GM12878 (cell line): ENCODE data around the gene ATXN1. TPM values are rescaled to one million over a fixed set of nuclear protein-coding genes. Genes with fewer than 3 reads are reported as not detected.
A peak's percentile ranks its signal among the peaks of the same experiment; 100 is the strongest.

Experiments
- ATAC-seq: fragments of 200-7000 bp; cut with Tn5 transposase; 3 replicates; pipeline ENCODE4 v1.9.1; 2020; ENCODE audit warnings: mild to moderate bottlenecking, moderate library complexity
- BruUV-seq: library from RNA; stranded (reverse); fragments of 400-500 nt; replicated peaks from 2 replicates; lab custom pipeline; 2021; lab: Mats Ljungman, UMichigan
- CTCF ChIA-PET: fragments of 300-600 bp; sonication (Branson Sonifier 250); formaldehyde crosslinking; extraction: SDS; loops from one replicate; lab custom pipeline; 2021; ENCODE audit warnings: inconsistent platforms; lab: Yijun Ruan, JAX
- POLR2A ChIA-PET: fragments of 350-600 bp; formaldehyde crosslinking; extraction: SDS; loops from one replicate; lab custom pipeline; 2021; ENCODE audit warnings: inconsistent platforms; lab: Charles Lee
- RAD21 ChIA-PET: fragments of 300-600 bp; sonication (Branson Sonifier 250); formaldehyde crosslinking; loops from one replicate; lab custom pipeline; 2023; ENCODE audit warnings: antibody characterized with exemption; ENCODE audit not compliant: unreplicated experiment; lab: Charles Lee
- SMC1A ChIA-PET: fragments of 300-600 bp; sonication (Branson Sonifier 250); formaldehyde crosslinking; loops from one replicate; lab custom pipeline; 2023; ENCODE audit not compliant: unreplicated experiment, uncharacterized antibody; lab: Charles Lee
- DNase-seq: peaks from one replicate; pipeline ENCODE4 v3.0.0-alpha.2; 2011; ENCODE audit warnings: low read depth, low spot score
- FAIRE-seq: peaks from 3 replicates; lab custom pipeline; 2011; peaks lifted over from hg19 to GRCh38; lab: Jason Lieb, UNC
- H2AFZ ChIP-seq: 2 replicates; pipeline ENCODE4 v1.6.0; 2011; ENCODE audit warnings: low read depth, low read length, control low read depth; ENCODE audit not compliant: control insufficient read depth
- H3K27ac ChIP-seq: 2 replicates; pipeline ENCODE4 v1.5.1; 2011; ENCODE audit warnings: control low read depth; ENCODE audit not compliant: control insufficient read depth, insufficient read depth
- H3K27me3 ChIP-seq, 2 experiments: replicated peaks in 1 of 2; 2 replicates each; pipeline versions ENCODE4 v1.6.0 to v1.6.1; 2011; ENCODE audit warnings: low read length in 1 of 2; ENCODE audit not compliant: control insufficient read depth in 2 of 2, insufficient read depth in 2 of 2
- H3K36me3 ChIP-seq, 2 experiments: 2 replicates each; pipeline ENCODE4 v1.5.1; 2011; ENCODE audit warnings: low read length in 1 of 2; ENCODE audit not compliant: control insufficient read depth in 2 of 2, insufficient read depth in 2 of 2
- H3K4me1 ChIP-seq: 2 replicates; pipeline ENCODE4 v1.6.1; 2011; ENCODE audit warnings: mild to moderate bottlenecking, low read length, moderate library complexity, mixed read lengths; ENCODE audit not compliant: control insufficient read depth, insufficient read depth
- H3K4me2 ChIP-seq: 2 replicates; pipeline ENCODE4 v1.6.0; 2011; ENCODE audit warnings: control low read depth; ENCODE audit not compliant: control insufficient read depth, insufficient read depth
- H3K4me3 ChIP-seq: fragments of 200-600 bp; sonication (generic); 2 replicates; pipeline ENCODE4 v1.5.1; 2016
- H3K79me2 ChIP-seq: 2 replicates; pipeline ENCODE4 v1.6.0; 2011; ENCODE audit warnings: low read length; ENCODE audit not compliant: control insufficient read depth, insufficient read depth
- H3K9ac ChIP-seq: 2 replicates; pipeline ENCODE4 v1.8.0; 2011; ENCODE audit warnings: low read length, control low read depth, mixed read lengths; ENCODE audit not compliant: control insufficient read depth, insufficient read depth
- H3K9me3 ChIP-seq: replicated peaks from 3 replicates; pipeline ENCODE4 v1.5.1; 2011; ENCODE audit warnings: mild to moderate bottlenecking, low read length; ENCODE audit not compliant: control insufficient read depth, insufficient read depth
- H4K20me1 ChIP-seq: 2 replicates; pipeline ENCODE4 v1.6.0; 2011; ENCODE audit not compliant: control insufficient read depth, insufficient read depth
- CREM ChIP-seq: IDR thresholded peaks from 2 replicates; pipeline ENCODE4 v1.6.1; 2014; ENCODE audit warnings: antibody characterized with exemption, low read depth
- ESRRA ChIP-seq: IDR thresholded peaks from 2 replicates; pipeline ENCODE4 v1.6.1; 2012; ENCODE audit warnings: mild to moderate bottlenecking, low read length, improper control_type of control experiment
- FOS ChIP-seq: IDR thresholded peaks from 3 replicates; pipeline ENCODE4 v1.6.1; 2011; ENCODE audit warnings: borderline replicate concordance; ENCODE audit not compliant: insufficient read length; ENCODE audit errors: extremely low read depth
- IKZF1 ChIP-seq: fragments of 450-650 bp; conservative IDR thresholded peaks from 2 replicates; pipeline ENCODE4 v1.6.1; 2017; ENCODE audit warnings: antibody characterized with exemption, mild to moderate bottlenecking
- MXI1 ChIP-seq: fragments of 150-350 bp; IDR thresholded peaks from 2 replicates; pipeline ENCODE4 v1.6.1; 2011; ENCODE audit warnings: low read depth, mild to moderate bottlenecking, inconsistent platforms, low read length, improper control_type of control experiment
- POLR2A ChIP-seq: IDR thresholded peaks from 2 replicates; pipeline ENCODE4 v1.6.1; 2011; ENCODE audit warnings: low read depth, mild to moderate bottlenecking, low read length
- POU2F2 ChIP-seq: IDR thresholded peaks from 3 replicates; pipeline ENCODE4 v1.6.1; 2011; ENCODE audit warnings: low read depth, mild to moderate bottlenecking, low read length, borderline replicate concordance
- RUNX3 ChIP-seq: IDR thresholded peaks from 2 replicates; pipeline ENCODE4 v1.6.1; 2012; ENCODE audit warnings: low read length, inconsistent platforms
- SMAD5 ChIP-seq: IDR thresholded peaks from 2 replicates; pipeline ENCODE4 v1.6.1; 2016; ENCODE audit warnings: antibody characterized with exemption, low read depth
- SMARCA5 ChIP-seq: fragments of 450-650 bp; IDR thresholded peaks from 2 replicates; pipeline ENCODE4 v1.6.1; 2017; ENCODE audit warnings: mild to moderate bottlenecking
- SMC3 ChIP-seq: IDR thresholded peaks from 2 replicates; pipeline ENCODE4 v1.6.1; 2011; ENCODE audit warnings: low read length, improper control_type of control experiment, borderline replicate concordance
- SPI1 ChIP-seq: IDR thresholded peaks from 2 replicates; pipeline ENCODE4 v1.6.1; 2011; ENCODE audit warnings: low read depth, mild to moderate bottlenecking, low read length, moderate library complexity, borderline replicate concordance; ENCODE audit not compliant: insufficient read depth
- TARDBP ChIP-seq: IDR thresholded peaks from 2 replicates; pipeline ENCODE4 v1.6.1; 2016; ENCODE audit warnings: borderline replicate concordance
- YY1 ChIP-seq: IDR thresholded peaks from 2 replicates; pipeline ENCODE4 v1.6.1; 2011; ENCODE audit warnings: low read depth, mild to moderate bottlenecking, low read length
- ZNF207 ChIP-seq: fragments of 450-650 bp; IDR thresholded peaks from 2 replicates; pipeline ENCODE4 v1.6.1; 2014; ENCODE audit warnings: antibody characterized with exemption, mild to moderate bottlenecking, borderline replicate concordance
- ZNF274 ChIP-seq: IDR thresholded peaks from one replicate; pipeline ENCODE4 v1.8.0; 2011; ENCODE audit not compliant: insufficient read length, insufficient read depth
- WGBS: methylation state at CpG from one replicate; pipeline ENCODE4 v1.1.6; 2016; ENCODE audit warnings: low lambda C conversion rate; ENCODE audit not compliant: insufficient replicate concordance, insufficient coverage; ENCODE audit errors: missing lambda C conversion rate; 5-methylcytosine and 5-hydroxymethylcytosine counted together
- in situ Hi-C: fragments of 300-500 bp; cut with MboI; formaldehyde crosslinking; loops from 9 replicates; pipeline ENCODE4 v1.14.3; 2018; ENCODE audit warnings: mixed read lengths
- intact Hi-C: fragments of 100-400 bp; cut with micrococcal nuclease; formaldehyde crosslinking; loops from one replicate; pipeline ENCODE4 v1.14.2; 2022; ENCODE audit not compliant: unreplicated experiment
- polyA plus RNA-seq, 11 experiments: library from polyadenylated mRNA; depleted of rRNA in 4 of 11; unstranded in 6 of 11; stranded (reverse) in 5 of 11; fragments of >200 nt; fragmentation: Nextera tagmentation in 4 of 11; fragmentation: Illumina TruSeq in 1 of 11; extraction: Ambion mirVana in 4 of 11; extraction: Trizol in 1 of 11; gene quantifications; 1 replicate in 1 of 11; 2 replicates in 10 of 11; pipeline versions ENCODE4 v1.2.1 to v1.2.3, GENCODE V29; 2011 to 2016; ENCODE audit warnings: inconsistent platforms in 2 of 11, missing spikeins in 2 of 11, low read depth in 1 of 11
- total RNA-seq, 4 experiments: library from RNA; depleted of rRNA in 3 of 4; stranded (reverse); fragments of >200 nt in 3 of 4; fragmentation: Illumina TruSeq in 1 of 4; extraction: Trizol in 1 of 4; gene quantifications; 2 replicates each; pipeline versions ENCODE4 v1.2.1 to v1.2.3, GENCODE V29; 2013 to 2021
- TF ChIP-seq, protein P1 (sequence below): fragments of 450-650 bp; IDR thresholded peaks from 2 replicates; pipeline ENCODE4 v1.6.1; 2017; ENCODE audit warnings: mild to moderate bottlenecking

ATXN1 gene
- total and polyA plus RNA-seq, 10 of the 15 experiments (the other 5 are each of a cell fraction or from before 2014, with no cell fraction given), result 12.2 to 51.2 (median 20.5) TPM

DNA sequence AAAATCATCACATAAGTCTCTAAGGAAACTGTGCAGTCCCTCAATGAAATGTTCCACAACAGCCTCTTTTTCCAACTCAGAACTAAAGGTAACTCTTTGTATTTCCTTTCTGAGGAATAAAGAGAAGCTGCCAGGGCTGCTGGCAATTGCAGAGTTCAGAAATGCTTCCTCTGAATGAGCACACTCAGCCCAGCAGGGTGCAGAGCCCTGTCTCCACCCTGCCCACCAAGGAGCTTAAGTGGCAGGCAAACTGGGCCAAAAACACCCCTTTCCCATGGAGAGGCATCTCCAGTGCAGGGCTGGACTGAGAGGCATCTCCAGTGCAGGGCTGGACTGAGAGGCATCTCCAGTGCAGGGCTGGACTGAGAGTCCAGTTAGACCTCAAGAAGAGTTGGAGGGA lies 267.5 kb downstream of the ATXN1 start:
- no TSS peak for BruUV-seq
- no peak for DNase-seq
- in situ Hi-C loops, result no loop called here
- intact Hi-C loops, result loop anchor here (1.0 to 10.0 kb wide), 4 partner anchors 11 to 471 kb away; partner anchors contain the start of gene ATXN1
- ChIA-PET POLR2A (interaction anchor here (0.6 to 13.1 kb wide), 9 partner anchors 9 to 85 kb away, joined by 3 to 256 read pairs (median 12); no protein-coding TSS in a partner anchor), SMC1A (interaction anchor here (0.9 to 14.6 kb wide), 16 partner anchors 10 to 269 kb away, joined by 3 to 388 read pairs (median 6); no protein-coding TSS in a partner anchor), RAD21 (interaction anchor here (1.2 to 14.6 kb wide), 15 partner anchors 10 to 270 kb away, joined by 3 to 201 read pairs (median 12); no protein-coding TSS in a partner anchor), CTCF (interaction anchor here (0.9 to 17.6 kb wide), 12 partner anchors 12 to 275 kb away, joined by 3 to 203 read pairs (median 4); no protein-coding TSS in a partner anchor)
- H3K4me2 ChIP-seq, result peak overlapping the region; percentile 83
- H3K4me1 ChIP-seq, result peaks cover 67% of the 10 kb centered on the region
- H3K9ac ChIP-seq, result peak overlapping the region; percentile 68
- H3K9me3 ChIP-seq, result peaks cover under 1% of the 10 kb centered on the region; the same call in 2 of the 3 replicates
- H3K27ac ChIP-seq, result peak overlapping the region; percentile 85
- no peak overlapping the region for H2AFZ ChIP-seq
- peaks cover 37% of the 10 kb centered on the region for H3K79me2 ChIP-seq
- no peak for FAIRE-seq
- ATAC-seq, result peak; percentile 17
- H3K36me3 ChIP-seq, result no peaks in the 10 kb centered on the region; a peak in 1 of 4 replicates
- H4K20me1 ChIP-seq, result no peaks in the 10 kb centered on the region
- no peak overlapping the region; the same call in 1 of the 2 replicates for H3K4me3 ChIP-seq
- H3K27me3 ChIP-seq, result no peaks in the 10 kb centered on the region
- no peak for TF ChIP-seq SMC3

DNA sequence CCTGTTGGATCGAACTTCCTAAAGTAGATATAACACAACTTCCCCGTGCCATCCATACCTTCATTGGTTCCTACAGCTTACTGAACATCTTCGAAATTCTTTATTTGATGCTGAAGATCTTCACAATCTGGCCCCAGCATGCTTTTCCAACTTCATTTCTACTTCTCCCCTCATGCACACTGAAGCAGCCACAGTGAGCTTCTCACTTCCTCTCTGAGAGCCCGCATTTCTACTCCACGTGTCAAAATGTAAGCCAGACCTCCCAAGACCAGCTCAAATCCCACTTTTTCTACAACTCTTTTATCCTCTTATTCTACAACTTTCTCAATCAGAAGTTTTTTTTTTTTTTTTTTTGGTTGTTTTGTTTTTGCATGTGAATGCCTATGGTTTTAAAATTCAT lies 268.1 kb downstream of the ATXN1 start:
- DNase-seq (no peak), FAIRE-seq (no peak), ATAC-seq (peak; percentile 49)
- H3K27ac ChIP-seq, result peak overlapping the region; percentile 85
- ChIA-PET RAD21 (interaction anchor here (0.6 to 14.6 kb wide), 18 partner anchors 9 to 270 kb away, joined by 3 to 201 read pairs (median 7); no protein-coding TSS in a partner anchor), POLR2A (interaction anchor here (0.6 to 13.1 kb wide), 11 partner anchors 9 to 159 kb away, joined by 3 to 256 read pairs (median 6); no protein-coding TSS in a partner anchor), CTCF (interaction anchor here (0.9 to 17.6 kb wide), 13 partner anchors 9 to 276 kb away, joined by 3 to 203 read pairs (median 4); no protein-coding TSS in a partner anchor), SMC1A (interaction anchor here (0.7 to 14.6 kb wide), 24 partner anchors 9 to 270 kb away, joined by 3 to 388 read pairs (median 4); no protein-coding TSS in a partner anchor)
- H2AFZ ChIP-seq, result peak overlapping the region; percentile 43; the same call in 1 of the 2 replicates
- peak overlapping the region; percentile 75 for H3K4me3 ChIP-seq
- no peaks in the 10 kb centered on the region for H4K20me1 ChIP-seq
- H3K4me1 ChIP-seq, result peaks cover 68% of the 10 kb centered on the region
- H3K27me3 ChIP-seq, result no peaks in the 10 kb centered on the region
- peak overlapping the region; percentile 68 for H3K9ac ChIP-seq
- WGBS, result 16% methylated on average over 5 of the region's 5 CpGs
- peak overlapping the region; percentile 83 for H3K4me2 ChIP-seq
- intact Hi-C loops (loop anchor here (1.0 to 10.0 kb wide), 4 partner anchors 10 to 472 kb away; partner anchors contain the start of gene ATXN1), in situ Hi-C loops (no loop called here)
- H3K36me3 ChIP-seq, result no peaks in the 10 kb centered on the region; a peak in 1 of 4 replicates
- H3K9me3 ChIP-seq, result no peaks in the 10 kb centered on the region
- H3K79me2 ChIP-seq, result peaks cover 43% of the 10 kb centered on the region
- no TSS peak for BruUV-seq
- no peak for TF ChIP-seq FOS
- TF ChIP-seq ZNF274, result no peak
- TF ChIP-seq SMARCA5, result no peak
- no peak for TF ChIP-seq ZNF207
- peak; percentile 68 for TF ChIP-seq YY1
- TF ChIP-seq POU2F2, result no peak
- TF ChIP-seq, protein P1, sequence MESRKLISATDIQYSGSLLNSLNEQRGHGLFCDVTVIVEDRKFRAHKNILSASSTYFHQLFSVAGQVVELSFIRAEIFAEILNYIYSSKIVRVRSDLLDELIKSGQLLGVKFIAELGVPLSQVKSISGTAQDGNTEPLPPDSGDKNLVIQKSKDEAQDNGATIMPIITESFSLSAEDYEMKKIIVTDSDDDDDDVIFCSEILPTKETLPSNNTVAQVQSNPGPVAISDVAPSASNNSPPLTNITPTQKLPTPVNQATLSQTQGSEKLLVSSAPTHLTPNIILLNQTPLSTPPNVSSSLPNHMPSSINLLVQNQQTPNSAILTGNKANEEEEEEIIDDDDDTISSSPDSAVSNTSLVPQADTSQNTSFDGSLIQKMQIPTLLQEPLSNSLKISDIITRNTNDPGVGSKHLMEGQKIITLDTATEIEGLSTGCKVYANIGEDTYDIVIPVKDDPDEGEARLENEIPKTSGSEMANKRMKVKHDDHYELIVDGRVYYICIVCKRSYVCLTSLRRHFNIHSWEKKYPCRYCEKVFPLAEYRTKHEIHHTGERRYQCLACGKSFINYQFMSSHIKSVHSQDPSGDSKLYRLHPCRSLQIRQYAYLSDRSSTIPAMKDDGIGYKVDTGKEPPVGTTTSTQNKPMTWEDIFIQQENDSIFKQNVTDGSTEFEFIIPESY, result no peak
- peak; percentile 18; the same call in 1 of the 2 replicates for TF ChIP-seq CREM
- TF ChIP-seq ESRRA, result no peak
- peak; percentile 78 for TF ChIP-seq IKZF1
- peak; percentile 90 for TF ChIP-seq MXI1
- no peak for TF ChIP-seq SMAD5
- peak; percentile 85 for TF ChIP-seq RUNX3
- TF ChIP-seq TARDBP, result no peak
- no peak for TF ChIP-seq SMC3
- peak; percentile 97 for TF ChIP-seq SPI1
- TF ChIP-seq POLR2A, result 0 out of 2 replicates have a peak, but pooled peaks have one; percentile 17
